PFSK-1 (cell line): ENCODE data around the gene ATP6V0D1.

Experiments used
- FOXP2 ChIP-seq: optimal IDR thresholded peaks from 2 replicates; pipeline ENCODE3; 2011; ENCODE audit warnings: borderline replicate concordance, control low read depth, inconsistent platforms; ENCODE audit not compliant: insufficient read depth; ENCODE audit errors: extremely low read length, extremely low read depth
- POLR2AphosphoS5 ChIP-seq: IDR thresholded peaks from 2 replicates; pipeline ENCODE4 v1.6.1; 2012; ENCODE audit warnings: low read depth, mild to moderate bottlenecking, control low read depth, low read length, moderate library complexity
- REST ChIP-seq, 2 experiments: IDR thresholded peaks; 2 replicates each; pipeline versions ENCODE4 v1.6.1 to v1.8.0; 2011 to 2012; ENCODE audit warnings: low read depth in 2 of 2, low read length in 2 of 2, control low read depth in 1 of 2, inconsistent platforms in 1 of 2, mild to moderate bottlenecking in 1 of 2, moderate library complexity in 1 of 2; ENCODE audit not compliant: insufficient read depth in 1 of 2
- SIN3A ChIP-seq: IDR thresholded peaks from 2 replicates; pipeline ENCODE4 v1.6.1; 2012; ENCODE audit warnings: mild to moderate bottlenecking, low read length, moderate library complexity, borderline replicate concordance; ENCODE audit not compliant: insufficient read depth
- TAF1 ChIP-seq: IDR thresholded peaks from 2 replicates; pipeline ENCODE4 v1.6.1; 2012; ENCODE audit warnings: low read length, control low read depth, borderline replicate concordance; ENCODE audit not compliant: insufficient read depth

The ATP6V0D1 gene

GRCh38 chr16:67395458-67396158 lies 85.3 kb downstream of the ATP6V0D1 start:
- no peak for TF ChIP-seq TAF1

- TF ChIP-seq TAF1 (no peak), FOXP2 (no peak), SIN3A (no peak), REST (IDR thresholded peaks at IDR 0.05; ENCODE audit: insufficient read depth in 1 of 2, low read depth in 2 of 2, low read length in 2 of 2) (no peak), POLR2AphosphoS5 (no peak)
Observed at GRCh38 chr16:67395105-67395457, 85.9 kb downstream of the ATP6V0D1 start.

- TF ChIP-seq REST (IDR thresholded peaks at IDR 0.05; ENCODE audit: insufficient read depth in 1 of 2, low read depth in 2 of 2, low read length in 2 of 2) (no peak), SIN3A (no peak), POLR2AphosphoS5 (no peak), TAF1 (no peak), FOXP2 (no peak)
Observed at GRCh38 chr16:67394155-67395104, 86.5 kb downstream of the ATP6V0D1 start.

- no peak for TF ChIP-seq REST (IDR thresholded peaks at IDR 0.05; ENCODE audit: insufficient read depth in 1 of 2, low read depth in 2 of 2, low read length in 2 of 2)
- no peak for TF ChIP-seq POLR2AphosphoS5
- TF ChIP-seq TAF1 = no peak
- no peak for TF ChIP-seq FOXP2
- no peak for TF ChIP-seq SIN3A
Observed at GRCh38 chr16:67393788-67394154, 87.2 kb downstream of the ATP6V0D1 start.

GRCh38 chr16:67393111-67393787 lies 87.7 kb downstream of the ATP6V0D1 start, which contains the start of gene TPPP3:
TSS of gene TPPP3 (minus strand) at chr16:67393498. CDS start at chr16:67391111, 2,387 bp downstream.
- TF ChIP-seq SIN3A = no peak
- TF ChIP-seq REST (IDR thresholded peaks at IDR 0.05; ENCODE audit: insufficient read depth in 1 of 2, low read depth in 2 of 2, low read length in 2 of 2) = no peak
- TF ChIP-seq FOXP2 = no peak
- no peak for TF ChIP-seq TAF1
- TF ChIP-seq POLR2AphosphoS5 = no peak
